Adrenal gland (tissue), 5 donors: ENCODE data around the gene TRAF3.

ENCODE experiments used
- CTCF ChIP-seq, 6 experiments: fragments of 450-650 bp in 4 of 6; fragments of 200-600 bp in 2 of 6; sonication (generic) in 1 of 6; IDR thresholded peaks; 1 replicate in 5 of 6; 2 replicates in 1 of 6; pipeline versions ENCODE4 v1.5.1 to v1.8.0; 2016 to 2021; ENCODE audit warnings: antibody characterized with exemption in 6 of 6, mild to moderate bottlenecking in 2 of 6, moderate library complexity in 1 of 6
- POLR2A ChIP-seq, 2 donors: fragments of 450-650 bp; IDR thresholded peaks; one replicate each; pipeline ENCODE4 v1.6.1; 2017; ENCODE audit warnings: antibody characterized with exemption in 2 of 2, mild to moderate bottlenecking in 2 of 2, moderate library complexity in 1 of 2
- donor health status: DM: no; HTN: no; CAD: no.

GRCh38 chr14:102903248-102903888 lies 126.1 kb downstream of the TRAF3 start:
- TF ChIP-seq CTCF (IDR thresholded peaks at IDR 0.05) (no peak), POLR2A (IDR thresholded peaks at IDR 0.05) (no peak)
